GM21526 (cell line): ENCODE results near the gene CCDC17.

Experiments used
- ATAC-seq: cut with Tn5 transposase; IDR thresholded peaks from one replicate; pipeline ENCODE4 v1.9.1; 2021; ENCODE audit warnings: moderate library complexity; ENCODE audit not compliant: unreplicated experiment, low FRiP score

Gene CCDC17

DNA sequence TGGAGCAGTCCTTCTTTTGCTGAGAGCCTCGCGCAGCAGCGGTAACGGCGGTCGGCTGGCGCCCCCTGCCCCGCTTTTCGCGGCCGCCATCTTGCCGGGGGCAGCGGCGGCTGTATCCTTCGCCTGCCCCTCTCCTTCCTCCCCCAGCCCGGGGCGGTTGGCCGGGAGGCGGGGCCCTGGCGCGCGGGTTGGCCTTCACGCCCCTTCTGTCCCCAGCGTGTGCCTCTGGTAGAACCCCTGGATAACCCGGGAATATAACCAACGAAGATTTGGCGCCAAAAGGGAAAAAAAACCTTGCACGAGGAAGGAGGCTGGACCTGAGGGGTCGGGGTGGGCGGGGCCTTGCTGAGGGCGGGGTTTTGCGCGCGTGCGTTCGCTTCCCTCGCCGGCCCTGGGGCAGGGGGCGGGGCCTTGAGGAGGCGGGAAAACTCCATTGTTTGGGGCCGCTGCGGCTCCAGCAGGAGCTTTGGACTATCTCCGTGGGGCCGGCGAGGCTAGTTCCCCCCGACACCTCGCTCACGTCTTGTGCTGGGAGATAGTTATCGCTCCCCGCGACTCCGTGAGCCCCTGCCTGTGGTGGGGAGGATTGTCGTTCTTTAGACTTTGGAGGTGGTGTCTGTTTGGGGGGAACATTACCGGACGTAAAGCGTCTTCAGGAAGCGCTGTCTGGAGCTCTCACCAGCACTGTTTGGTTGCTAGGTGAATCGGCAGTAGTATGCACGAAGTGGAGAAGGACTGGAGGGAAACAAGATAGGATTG lies 39.3 kb downstream of the CCDC17 start:
- ATAC-seq, result peak; percentile 18

- ATAC-seq, result peak; percentile 48
Measured at GRCh38 chr1:45583666-45584350, 40.0 kb downstream of the CCDC17 start, which contains the start of gene NASP. TSS of gene NASP (plus strand) at chr1:45584041. CDS start at chr1:45584147, 106 bp downstream.

DNA sequence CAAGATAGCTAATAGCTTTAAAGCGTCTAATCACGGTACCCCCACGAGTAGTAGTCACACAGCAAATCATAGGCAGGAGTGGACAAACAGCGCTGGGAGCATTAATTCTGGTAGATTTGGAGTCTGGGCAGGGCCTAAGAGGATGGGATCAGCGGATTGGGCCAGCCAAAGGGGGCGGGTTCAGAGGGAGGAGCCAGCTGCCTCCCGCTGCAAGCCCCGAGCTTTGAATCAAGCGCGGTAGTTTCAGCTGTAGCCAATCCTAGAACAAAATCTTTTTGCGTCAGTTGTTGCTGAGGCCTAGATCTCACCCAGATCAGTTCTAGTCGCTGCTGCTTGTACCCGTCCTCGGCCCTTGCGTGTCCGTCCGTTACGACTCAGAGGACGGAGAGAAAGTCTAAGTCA lies 40.6 kb downstream of the CCDC17 start:
- ATAC-seq, result peak; percentile 65

DNA sequence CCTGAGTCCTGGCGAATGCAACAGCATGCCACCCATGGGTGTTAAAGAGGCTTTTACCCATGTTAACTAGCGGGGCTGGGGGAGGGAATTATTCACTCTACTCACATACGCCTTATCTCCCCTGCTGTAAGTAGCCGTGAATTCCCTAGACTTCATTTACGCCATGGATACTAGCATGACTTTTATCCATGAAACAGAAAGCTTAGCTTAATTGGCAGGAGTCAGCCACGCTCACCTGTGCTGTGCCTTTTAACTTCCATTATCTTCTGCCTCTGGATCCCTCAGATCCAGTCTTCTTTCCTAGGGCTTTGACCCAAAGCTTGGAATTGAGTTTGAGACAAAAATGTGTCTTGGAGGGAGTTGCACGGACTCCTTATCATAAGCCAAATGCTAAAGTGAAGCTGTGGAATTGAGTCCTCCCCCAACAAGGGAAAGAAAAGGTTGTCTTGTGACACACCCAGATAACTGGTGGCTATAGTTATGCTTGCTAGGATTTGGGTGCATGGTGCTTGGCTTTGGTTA lies 49.7 kb downstream of the CCDC17 start:
- ATAC-seq, result no peak

DNA sequence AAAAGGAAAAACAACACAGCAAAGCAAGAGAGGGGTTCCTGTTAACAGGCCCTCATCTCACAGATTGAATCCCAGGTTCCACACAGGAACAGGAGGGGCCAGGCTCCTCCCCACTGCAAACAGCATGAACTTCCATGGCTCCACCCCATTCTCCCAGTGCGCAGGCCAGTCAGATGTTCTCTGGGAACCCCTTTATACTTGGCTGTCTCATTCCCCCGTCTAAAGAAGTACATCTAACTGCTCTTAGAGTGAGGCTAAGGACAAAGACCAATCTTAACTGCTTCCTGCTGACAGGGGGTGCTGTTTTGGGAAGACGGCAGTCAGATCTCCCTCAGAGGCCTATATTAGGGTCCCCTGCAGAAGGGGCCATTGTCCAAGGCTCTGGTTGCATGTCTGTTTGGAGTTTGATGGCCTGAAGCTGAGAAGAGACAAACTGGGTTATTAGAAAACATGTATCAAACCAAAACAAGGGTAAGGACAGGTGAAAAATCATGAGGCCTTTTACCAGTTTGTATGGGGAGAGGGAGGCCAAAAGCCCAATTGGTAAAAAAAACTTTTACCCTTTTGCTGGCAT lies 50.5 kb downstream of the CCDC17 start:
- ATAC-seq, result no peak

DNA sequence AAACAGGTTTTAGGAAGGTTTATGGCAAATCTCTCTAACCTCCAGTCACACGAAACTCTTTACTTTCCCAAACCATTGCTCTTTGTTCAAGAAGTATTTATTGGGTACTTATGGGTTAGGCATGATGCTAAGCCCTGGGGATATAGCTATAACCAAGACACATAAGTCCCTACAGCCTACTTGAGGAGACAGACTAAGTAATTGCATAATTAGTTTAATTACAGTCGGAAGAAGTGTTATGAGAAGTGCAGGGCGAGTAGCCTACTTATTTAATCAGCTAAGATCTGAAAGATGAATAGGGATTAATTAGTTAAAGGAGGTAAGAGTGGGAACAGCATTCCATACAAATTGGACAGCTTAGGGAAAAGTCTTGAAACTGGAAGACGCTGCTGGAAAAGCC lies 53.2 kb downstream of the CCDC17 start:
- no peak for ATAC-seq
